ENCODE results near the gene STK32B. TPM values are rescaled to one million over a fixed set of nuclear protein-coding genes. Genes with fewer than 3 reads are reported as not detected.
"Not testable (repeated sequence)": the region's sequence is repeated elsewhere in the genome, so short reads cannot be mapped to it uniquely, and the experiment has no call there.

STK32B gene
- total RNA-seq, 2 donors from 2014 or later: 0.52 to 1.4 TPM

GRCh38 chr4:5215321-5215720 is 164.0 kb downstream of the STK32B start:
- ATAC-seq (no peak), DNase-seq (no peak)
- intact Hi-C loops (cut with DNase I): no loop called here

DNA sequence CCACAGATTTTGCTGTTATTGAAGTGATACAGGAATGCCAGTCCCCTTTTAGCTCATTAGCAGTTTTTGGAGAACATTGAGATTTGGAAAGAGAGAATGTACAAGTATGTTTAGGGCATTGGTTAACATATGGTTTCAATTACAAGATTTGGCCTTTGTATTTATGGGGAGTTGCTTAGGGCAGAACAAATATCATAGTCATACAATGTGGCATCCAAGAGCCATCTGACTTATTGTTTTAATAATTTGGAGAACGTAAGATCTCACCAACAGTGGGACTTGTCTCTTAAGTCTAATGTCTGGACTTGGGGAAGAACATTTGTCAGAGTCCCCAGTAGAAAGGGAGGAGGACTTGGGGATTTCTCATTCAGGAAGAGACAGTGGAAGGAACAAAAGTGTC is 166.1 kb downstream of the STK32B start:
- no peak for DNase-seq
- ATAC-seq: no peak
- intact Hi-C loops (cut with DNase I): no loop called here

DNA sequence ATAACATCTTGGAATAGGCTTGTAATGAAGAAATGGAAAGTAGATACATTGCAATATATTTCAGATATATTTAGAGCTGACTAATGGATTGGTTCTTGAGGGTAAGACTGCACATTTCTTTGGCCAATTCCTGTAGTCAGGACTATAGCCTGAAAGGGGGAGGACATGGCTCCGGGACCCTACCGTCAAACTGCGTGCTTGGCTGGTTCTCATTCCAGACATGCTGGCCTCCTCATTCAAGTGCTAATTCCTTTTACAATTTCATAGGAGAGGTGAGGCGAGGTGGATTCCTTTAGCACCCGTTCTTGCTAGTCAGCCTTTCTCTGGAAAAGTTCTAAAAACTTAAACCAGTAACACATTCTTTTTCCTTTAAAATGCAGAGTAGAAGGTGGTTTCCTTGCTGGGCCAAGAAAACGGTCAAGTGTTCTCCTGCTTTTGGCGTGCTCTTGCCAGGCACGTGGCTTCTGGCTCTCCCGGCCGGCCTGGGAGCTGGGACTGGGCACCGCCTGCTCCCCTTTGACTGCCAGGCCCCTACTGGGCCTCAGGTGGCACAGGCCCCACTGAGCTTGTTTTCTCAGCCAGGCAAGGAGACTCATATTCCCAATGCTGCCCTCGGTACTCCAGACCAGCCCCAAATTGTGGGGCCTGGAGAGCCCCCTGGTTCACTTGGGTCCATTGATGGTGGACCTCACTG is 167.2 kb downstream of the STK32B start:
- DNase-seq (no peak), ATAC-seq (no peak)
- intact Hi-C loops (cut with DNase I): no loop called here

DNA sequence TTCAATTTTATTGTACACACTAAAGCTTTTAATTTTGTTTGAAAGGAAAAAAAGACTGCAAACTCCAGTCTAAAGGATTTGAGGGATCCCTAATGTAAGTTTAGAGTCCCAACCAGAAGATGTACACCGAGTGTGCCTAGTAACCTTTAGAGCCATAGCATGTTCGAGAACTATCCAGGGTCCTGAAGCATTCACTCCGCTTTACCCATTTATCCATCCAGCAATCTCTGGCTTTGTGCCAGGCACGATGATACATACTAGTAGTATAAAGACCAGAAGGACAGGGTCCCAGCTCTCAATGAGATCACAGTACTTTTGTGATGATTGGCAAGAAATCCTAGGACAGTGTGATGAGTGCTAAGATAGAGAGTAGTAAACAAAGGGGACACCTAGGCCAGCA is 168.7 kb downstream of the STK32B start:
- no peak for ATAC-seq
- intact Hi-C loops (cut with DNase I): no loop called here
- DNase-seq: no peak

DNA sequence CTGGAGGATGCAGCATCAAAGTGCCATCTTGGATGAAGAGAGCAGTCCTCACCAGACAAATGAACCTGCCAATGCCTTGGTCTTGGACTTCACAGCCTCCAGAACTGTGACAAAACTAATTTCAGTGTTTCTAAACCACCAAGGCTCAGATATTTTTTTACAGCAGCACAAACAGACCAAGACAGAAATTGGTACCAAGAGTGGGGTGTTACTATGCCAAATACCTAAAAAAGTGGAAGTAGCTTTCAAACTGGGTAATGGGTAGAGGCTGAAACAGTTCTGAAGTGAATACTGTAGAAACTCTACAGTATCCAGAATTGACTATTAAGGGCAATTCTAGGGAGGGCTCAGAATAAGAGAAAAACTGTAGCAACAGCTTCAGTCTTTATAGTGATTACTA is 170.8 kb downstream of the STK32B start:
- DNase-seq (no peak), ATAC-seq (no peak)
- intact Hi-C loops (cut with DNase I): no loop called here

DNA sequence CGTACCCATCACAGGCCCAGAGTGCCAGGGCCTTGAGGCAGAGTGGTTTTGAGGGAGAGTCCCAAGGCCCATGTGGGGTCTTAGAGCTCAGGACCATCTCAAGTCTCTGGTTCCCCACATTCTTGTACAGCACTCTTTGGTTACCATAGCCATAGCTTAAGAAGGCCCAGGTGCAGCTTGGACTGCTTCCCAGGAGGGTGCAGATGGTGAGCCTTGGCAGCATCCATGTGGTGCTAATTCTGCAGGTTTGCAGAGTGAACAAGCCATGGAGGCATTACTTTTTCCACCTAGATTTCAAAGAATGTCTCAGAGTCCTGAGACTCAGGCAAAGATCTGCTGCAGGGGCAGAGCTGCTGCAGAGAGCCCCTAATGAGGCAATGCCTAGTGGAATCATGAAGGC is 171.7 kb downstream of the STK32B start:
- intact Hi-C loops (cut with DNase I): no loop called here
- DNase-seq (no peak), ATAC-seq (no peak)

- DNase-seq (no peak), ATAC-seq (no peak)
- intact Hi-C loops (cut with DNase I): no loop called here
Measured at GRCh38 chr4:5224340-5224739, 173.1 kb downstream of the STK32B start.

- intact Hi-C loops (cut with DNase I): no loop called here
- ATAC-seq: no peak
- DNase-seq: no peak
Measured at GRCh38 chr4:5232549-5232948, 181.3 kb downstream of the STK32B start.

GRCh38 chr4:5237086-5237660 is 185.9 kb downstream of the STK32B start:
- ATAC-seq: no peak
- DNase-seq: no peak
- intact Hi-C loops (cut with DNase I): no loop called here

DNA sequence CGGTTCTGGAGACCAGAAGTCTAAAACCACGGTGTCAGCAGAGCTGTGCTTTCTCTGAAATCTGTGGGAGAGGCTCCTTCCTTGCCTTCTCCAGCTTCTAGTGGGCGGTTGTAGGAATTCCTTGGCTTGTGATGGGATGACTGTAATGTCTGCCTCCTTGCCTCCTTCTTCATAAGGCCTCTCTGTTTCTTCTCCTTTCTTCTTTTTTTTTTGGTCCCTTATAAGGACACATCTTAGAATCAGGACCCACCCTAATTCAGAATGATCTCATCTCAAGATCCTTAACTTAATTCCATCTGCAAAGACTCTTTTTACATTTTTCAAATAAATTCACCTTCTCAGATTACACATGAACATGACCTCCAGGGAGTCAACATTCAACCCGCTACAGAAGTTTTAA is 186.9 kb downstream of the STK32B start:
- ATAC-seq: peak in 1 of 2 donors; percentile 59
- DNase-seq: no peak
- intact Hi-C loops (cut with DNase I): no loop called here

- intact Hi-C loops (cut with DNase I); DNase-seq; ATAC-seq: not testable (repeated sequence)
Measured at GRCh38 chr4:5247061-5247460, 195.8 kb downstream of the STK32B start.

GRCh38 chr4:5247735-5248134 is 196.5 kb downstream of the STK32B start:
- intact Hi-C loops (cut with DNase I): no loop called here
- no peak for DNase-seq
- ATAC-seq: no peak

- DNase-seq (no peak), ATAC-seq (no peak)
- intact Hi-C loops (cut with DNase I): no loop called here
Measured at GRCh38 chr4:5249727-5250126, 198.4 kb downstream of the STK32B start.

DNA sequence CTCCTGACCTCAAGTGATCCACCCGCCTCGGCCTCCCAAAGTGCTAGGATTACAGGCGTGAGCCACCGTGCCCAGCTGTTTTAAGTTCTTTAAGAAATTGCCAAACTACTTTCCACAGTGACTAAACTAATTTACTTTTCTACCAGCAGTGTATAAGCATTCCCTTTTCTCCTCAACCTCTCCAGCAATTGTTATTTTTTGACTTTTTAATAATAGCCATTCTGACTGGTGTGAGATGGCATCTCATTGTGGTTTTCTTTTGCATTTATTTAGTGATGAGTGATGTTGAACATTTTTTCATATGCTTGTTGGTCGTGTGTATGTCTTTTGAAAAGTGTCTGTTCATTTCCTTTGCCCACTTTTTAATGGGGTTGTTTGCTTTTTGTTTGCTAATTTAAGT is 199.3 kb downstream of the STK32B start:
- DNase-seq; ATAC-seq; intact Hi-C loops (cut with DNase I): not testable (repeated sequence)

GRCh38 chr4:5256421-5256820 is 205.1 kb downstream of the STK32B start:
- DNase-seq: no peak
- no peak for ATAC-seq
- intact Hi-C loops (cut with DNase I): no loop called here

GRCh38 chr4:5257086-5257485 is 205.8 kb downstream of the STK32B start:
- intact Hi-C loops (cut with DNase I): no loop called here
- DNase-seq (no peak), ATAC-seq (no peak)

- DNase-seq (no peak), ATAC-seq (no peak)
- intact Hi-C loops (cut with DNase I): no loop called here
Measured at GRCh38 chr4:5259471-5259870, 208.2 kb downstream of the STK32B start.

- no peak for ATAC-seq
- no peak for DNase-seq
- intact Hi-C loops (cut with DNase I): no loop called here
Measured at GRCh38 chr4:5260121-5260520, 208.8 kb downstream of the STK32B start.

DNA sequence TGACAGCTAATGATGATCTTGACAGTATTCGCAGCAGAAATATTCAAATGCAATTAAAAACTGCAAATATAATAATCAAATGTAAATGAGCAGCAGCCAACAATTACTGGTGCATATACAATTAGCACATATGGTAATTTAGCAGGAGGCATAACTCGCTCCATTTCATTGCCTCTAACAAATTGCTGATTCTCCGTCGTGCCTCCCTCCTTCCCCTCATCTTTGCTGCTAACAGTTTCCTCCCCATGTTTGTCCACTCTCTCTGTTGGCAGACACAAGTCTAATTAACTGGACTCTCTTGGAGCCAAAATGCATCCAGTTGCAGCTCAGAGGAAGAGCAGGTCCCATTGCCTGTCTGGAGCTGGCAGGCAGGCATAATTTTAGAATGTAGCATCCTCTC is 210.6 kb downstream of the STK32B start:
- ATAC-seq (no peak), DNase-seq (no peak)
- intact Hi-C loops (cut with DNase I): no loop called here

DNA sequence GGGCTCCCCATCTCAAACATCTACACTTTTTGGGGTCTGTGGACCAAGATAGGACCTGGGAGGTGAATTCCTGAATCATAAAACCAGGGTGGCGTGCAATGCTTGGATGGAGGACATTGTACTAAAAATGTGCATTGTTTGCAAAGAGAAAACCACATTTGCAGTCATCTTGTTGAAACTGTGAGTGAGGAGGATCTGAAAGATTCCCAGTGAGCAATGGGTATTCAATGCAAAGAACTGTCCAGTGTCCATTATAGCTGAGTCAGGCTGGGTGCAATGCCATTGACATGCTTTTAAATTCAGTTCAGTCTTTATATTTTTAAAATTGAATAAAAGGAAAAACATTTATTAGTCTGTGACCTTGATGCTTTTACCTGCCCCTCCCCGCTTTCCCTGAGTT is 215.7 kb downstream of the STK32B start:
- ATAC-seq: no peak

DNA sequence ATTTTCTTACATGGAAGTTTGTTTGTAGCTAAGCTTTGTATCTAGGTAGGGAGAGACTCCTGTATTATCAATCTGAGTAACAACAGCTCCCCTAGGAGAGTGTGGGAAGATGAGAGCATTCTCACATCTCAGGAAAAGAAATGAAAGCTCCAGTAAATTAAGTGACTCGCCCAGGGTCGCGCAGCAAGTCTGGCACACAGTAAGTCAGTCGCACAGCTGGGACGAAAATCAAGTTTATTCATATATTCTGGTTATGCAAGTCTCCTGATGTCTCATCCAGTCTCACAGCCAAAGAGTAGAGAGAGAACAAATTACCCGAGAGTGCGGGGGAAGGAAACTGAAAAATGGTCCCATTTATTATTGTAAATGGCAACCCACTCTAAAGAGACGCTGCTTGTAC is 216.1 kb downstream of the STK32B start:
- intact Hi-C loops (cut with DNase I): no loop called here
- ATAC-seq (no peak), DNase-seq (no peak)

More for the DNA sequence above, 215.7 kb downstream of the STK32B start:
- intact Hi-C loops (cut with DNase I): no loop called here
- DNase-seq: no peak
